GM15510 (cell line): Measurements from ENCODE around the gene MRPL20.

Source experiments
- POLR2A ChIP-seq: IDR thresholded peaks from 3 replicates; pipeline ENCODE4 v1.6.1; 2011; ENCODE audit warnings: borderline replicate concordance; ENCODE audit not compliant: insufficient read length; ENCODE audit errors: extremely low read depth

Gene MRPL20

GRCh38 chr1:1353389-1354151 is 53.5 kb downstream of the MRPL20 start:
- TF ChIP-seq POLR2A, result no peak

GRCh38 chr1:1352786-1353388 is 54.2 kb downstream of the MRPL20 start:
- TF ChIP-seq POLR2A, result no peak
